Measurements from ENCODE around the gene PAPPA. TPM values are rescaled to one million over a fixed set of nuclear protein-coding genes. Genes with fewer than 3 reads are reported as not detected.

PAPPA gene
- total RNA-seq, 1 experiment from 2014 or later = 0.05 TPM

DNA sequence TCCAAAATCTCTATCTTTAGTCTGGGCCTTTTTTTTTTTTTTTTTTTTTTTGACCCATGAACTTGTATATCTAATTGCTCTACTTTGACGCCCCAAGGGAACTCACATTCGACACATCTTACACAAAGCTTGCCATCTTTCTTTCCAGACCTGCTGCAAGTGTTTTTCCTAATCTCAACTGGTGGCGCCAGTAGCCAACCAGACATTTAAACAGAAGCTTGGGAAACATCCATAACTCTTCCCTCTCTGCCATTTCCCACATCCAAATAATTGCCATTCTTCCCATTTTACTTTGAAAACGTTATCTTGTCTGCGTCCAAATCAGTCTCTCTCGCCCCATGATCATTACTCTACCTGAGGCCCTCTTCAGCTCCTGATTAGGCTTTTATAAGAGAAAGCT is 130.9 kb downstream of the PAPPA start:
- H3K4me2 ChIP-seq (ENCODE audit: low read length) = no peak overlapping the region
- ChIA-PET RAD21 (ENCODE audit: low non-redundant PET in 1 of 2, low total read pairs in 2 of 2, uncharacterized antibody in 2 of 2, unreplicated experiment in 2 of 2) (no interaction called here), POLR2A (no interaction called here), CTCF (no interaction called here)
- no TSS peak for BruUV-seq (replicated peaks)
- no peak for DNase-seq (ENCODE audit: low read depth, low spot score)
- no peak overlapping the region for H3K4me3 ChIP-seq (replicated peaks in 1 of 2; ENCODE audit: low read depth in 1 of 2, low read length in 2 of 2)
- TF ChIP-seq RAD21 (IDR thresholded peaks at IDR 0.05; ENCODE audit: low read depth) (no peak), SRF (IDR thresholded peaks at IDR 0.05; ENCODE audit: low read depth) (no peak), POLR2AphosphoS5 (IDR thresholded peaks at IDR 0.05; ENCODE audit: low read depth, low read length) (no peak), EGR1 (IDR thresholded peaks at IDR 0.05; ENCODE audit: low read depth) (no peak), CBX3 (IDR thresholded peaks at IDR 0.05; ENCODE audit: low read depth) (no peak), ZNF274 (IDR thresholded peaks at IDR 0.05; ENCODE audit: low read depth, low read length) (no peak), FOSL1 (IDR thresholded peaks at IDR 0.05; ENCODE audit: low read depth) (no peak), POLR2A (IDR thresholded peaks at IDR 0.05; ENCODE audit: borderline replicate concordance, extremely low read depth, insufficient read depth, insufficient read length) (no peak), SIN3A (IDR thresholded peaks at IDR 0.05; ENCODE audit: low read depth) (no peak), YY1 (IDR thresholded peaks at IDR 0.05; ENCODE audit: extremely low read depth, insufficient replicate concordance, low read depth, low read length) (no peak), JUND (IDR thresholded peaks at IDR 0.05) (no peak), ELF1 (IDR thresholded peaks at IDR 0.05; ENCODE audit: borderline replicate concordance, low read depth) (no peak), CEBPB (IDR thresholded peaks at IDR 0.05; ENCODE audit: low read depth) (no peak), SP1 (IDR thresholded peaks at IDR 0.05; ENCODE audit: low read depth) (no peak), TCF7L2 (IDR thresholded peaks at IDR 0.05; ENCODE audit: borderline replicate concordance, extremely low read depth, insufficient read depth, insufficient read length) (no peak), EZH2phosphoT487 (IDR thresholded peaks at IDR 0.05; ENCODE audit: borderline replicate concordance) (no peak)
- TF ChIP-seq, protein P1, sequence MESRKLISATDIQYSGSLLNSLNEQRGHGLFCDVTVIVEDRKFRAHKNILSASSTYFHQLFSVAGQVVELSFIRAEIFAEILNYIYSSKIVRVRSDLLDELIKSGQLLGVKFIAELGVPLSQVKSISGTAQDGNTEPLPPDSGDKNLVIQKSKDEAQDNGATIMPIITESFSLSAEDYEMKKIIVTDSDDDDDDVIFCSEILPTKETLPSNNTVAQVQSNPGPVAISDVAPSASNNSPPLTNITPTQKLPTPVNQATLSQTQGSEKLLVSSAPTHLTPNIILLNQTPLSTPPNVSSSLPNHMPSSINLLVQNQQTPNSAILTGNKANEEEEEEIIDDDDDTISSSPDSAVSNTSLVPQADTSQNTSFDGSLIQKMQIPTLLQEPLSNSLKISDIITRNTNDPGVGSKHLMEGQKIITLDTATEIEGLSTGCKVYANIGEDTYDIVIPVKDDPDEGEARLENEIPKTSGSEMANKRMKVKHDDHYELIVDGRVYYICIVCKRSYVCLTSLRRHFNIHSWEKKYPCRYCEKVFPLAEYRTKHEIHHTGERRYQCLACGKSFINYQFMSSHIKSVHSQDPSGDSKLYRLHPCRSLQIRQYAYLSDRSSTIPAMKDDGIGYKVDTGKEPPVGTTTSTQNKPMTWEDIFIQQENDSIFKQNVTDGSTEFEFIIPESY (IDR thresholded peaks at IDR 0.05; ENCODE audit: extremely low read depth, insufficient replicate concordance, low read length) = no peak
- TF ChIP-seq, protein P2, sequence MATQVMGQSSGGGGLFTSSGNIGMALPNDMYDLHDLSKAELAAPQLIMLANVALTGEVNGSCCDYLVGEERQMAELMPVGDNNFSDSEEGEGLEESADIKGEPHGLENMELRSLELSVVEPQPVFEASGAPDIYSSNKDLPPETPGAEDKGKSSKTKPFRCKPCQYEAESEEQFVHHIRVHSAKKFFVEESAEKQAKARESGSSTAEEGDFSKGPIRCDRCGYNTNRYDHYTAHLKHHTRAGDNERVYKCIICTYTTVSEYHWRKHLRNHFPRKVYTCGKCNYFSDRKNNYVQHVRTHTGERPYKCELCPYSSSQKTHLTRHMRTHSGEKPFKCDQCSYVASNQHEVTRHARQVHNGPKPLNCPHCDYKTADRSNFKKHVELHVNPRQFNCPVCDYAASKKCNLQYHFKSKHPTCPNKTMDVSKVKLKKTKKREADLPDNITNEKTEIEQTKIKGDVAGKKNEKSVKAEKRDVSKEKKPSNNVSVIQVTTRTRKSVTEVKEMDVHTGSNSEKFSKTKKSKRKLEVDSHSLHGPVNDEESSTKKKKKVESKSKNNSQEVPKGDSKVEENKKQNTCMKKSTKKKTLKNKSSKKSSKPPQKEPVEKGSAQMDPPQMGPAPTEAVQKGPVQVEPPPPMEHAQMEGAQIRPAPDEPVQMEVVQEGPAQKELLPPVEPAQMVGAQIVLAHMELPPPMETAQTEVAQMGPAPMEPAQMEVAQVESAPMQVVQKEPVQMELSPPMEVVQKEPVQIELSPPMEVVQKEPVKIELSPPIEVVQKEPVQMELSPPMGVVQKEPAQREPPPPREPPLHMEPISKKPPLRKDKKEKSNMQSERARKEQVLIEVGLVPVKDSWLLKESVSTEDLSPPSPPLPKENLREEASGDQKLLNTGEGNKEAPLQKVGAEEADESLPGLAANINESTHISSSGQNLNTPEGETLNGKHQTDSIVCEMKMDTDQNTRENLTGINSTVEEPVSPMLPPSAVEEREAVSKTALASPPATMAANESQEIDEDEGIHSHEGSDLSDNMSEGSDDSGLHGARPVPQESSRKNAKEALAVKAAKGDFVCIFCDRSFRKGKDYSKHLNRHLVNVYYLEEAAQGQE (IDR thresholded peaks at IDR 0.05; ENCODE audit: low read depth) = no peak
- TF ChIP-seq, protein P3, sequence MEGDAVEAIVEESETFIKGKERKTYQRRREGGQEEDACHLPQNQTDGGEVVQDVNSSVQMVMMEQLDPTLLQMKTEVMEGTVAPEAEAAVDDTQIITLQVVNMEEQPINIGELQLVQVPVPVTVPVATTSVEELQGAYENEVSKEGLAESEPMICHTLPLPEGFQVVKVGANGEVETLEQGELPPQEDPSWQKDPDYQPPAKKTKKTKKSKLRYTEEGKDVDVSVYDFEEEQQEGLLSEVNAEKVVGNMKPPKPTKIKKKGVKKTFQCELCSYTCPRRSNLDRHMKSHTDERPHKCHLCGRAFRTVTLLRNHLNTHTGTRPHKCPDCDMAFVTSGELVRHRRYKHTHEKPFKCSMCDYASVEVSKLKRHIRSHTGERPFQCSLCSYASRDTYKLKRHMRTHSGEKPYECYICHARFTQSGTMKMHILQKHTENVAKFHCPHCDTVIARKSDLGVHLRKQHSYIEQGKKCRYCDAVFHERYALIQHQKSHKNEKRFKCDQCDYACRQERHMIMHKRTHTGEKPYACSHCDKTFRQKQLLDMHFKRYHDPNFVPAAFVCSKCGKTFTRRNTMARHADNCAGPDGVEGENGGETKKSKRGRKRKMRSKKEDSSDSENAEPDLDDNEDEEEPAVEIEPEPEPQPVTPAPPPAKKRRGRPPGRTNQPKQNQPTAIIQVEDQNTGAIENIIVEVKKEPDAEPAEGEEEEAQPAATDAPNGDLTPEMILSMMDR (IDR thresholded peaks at IDR 0.05 in 2 of 3, conservative IDR thresholded peaks at IDR 0.05 in 1 of 3; ENCODE audit: borderline replicate concordance in 1 of 3, insufficient read depth in 1 of 3, low read depth in 2 of 3, low read length in 2 of 3) = no peak
- TF ChIP-seq, protein P4, sequence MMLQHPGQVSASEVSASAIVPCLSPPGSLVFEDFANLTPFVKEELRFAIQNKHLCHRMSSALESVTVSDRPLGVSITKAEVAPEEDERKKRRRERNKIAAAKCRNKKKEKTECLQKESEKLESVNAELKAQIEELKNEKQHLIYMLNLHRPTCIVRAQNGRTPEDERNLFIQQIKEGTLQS (IDR thresholded peaks at IDR 0.05) = no peak
- H3K36me3 ChIP-seq (ENCODE audit: control insufficient read depth in 1 of 2, insufficient read depth in 2 of 2, low read length in 2 of 2) = no peaks in the 10 kb centered on the region
- no peaks in the 10 kb centered on the region for H3K9me2 ChIP-seq (ENCODE audit: insufficient read depth)
- no peak overlapping the region for H3K9ac ChIP-seq (ENCODE audit: low read length)
- H3K4me1 ChIP-seq (ENCODE audit: control insufficient read depth in 1 of 2, insufficient read depth in 2 of 2, low read length in 2 of 2) = peaks cover 0 to 3% of the 10 kb centered on the region in 2 experiments; a peak in 1 of 4 replicates
- no peaks in the 10 kb centered on the region for H4K20me1 ChIP-seq (ENCODE audit: insufficient read depth)
- no peak overlapping the region for H3K27ac ChIP-seq (ENCODE audit: low read depth, low read length)
- intact Hi-C loops (cut with micrococcal nuclease) = no loop called here
- no peak overlapping the region for H2AFZ ChIP-seq (ENCODE audit: low read depth, low read length, poor library complexity, severe bottlenecking)
- H3K27me3 ChIP-seq (ENCODE audit: insufficient read depth, low read length) = peaks cover 67% of the 10 kb centered on the region
- H3K9me3 ChIP-seq (ENCODE audit: control insufficient read depth in 1 of 2, insufficient read depth in 1 of 2, low read depth in 1 of 2, low read length in 2 of 2) = no peaks in the 10 kb centered on the region
- no peaks in the 10 kb centered on the region for H3K79me2 ChIP-seq (ENCODE audit: insufficient read depth, low read length)
- ATAC-seq = no peak
